ENCODE measurements around the gene HSBP1L1. TPM values are rescaled to one million over a fixed set of nuclear protein-coding genes. Genes with fewer than 3 reads are reported as not detected.
"Not testable (repeated sequence)": the region's sequence is repeated elsewhere in the genome, so short reads cannot be mapped to it uniquely, and the experiment has no call there.

The HSBP1L1 gene
- total RNA-seq, 4 donors from 2014 or later = 6.6 to 21.3 (median 15.0) TPM

GRCh38 chr18:80010551-80010906 lies 46.1 kb downstream of the HSBP1L1 start:
- peaks cover 0 to 42% of the 10 kb centered on the region in 2 donors for H3K9me3 ChIP-seq
- intact Hi-C loops (cut with DNase I; ENCODE audit: low total_unique reads) = no loop called here
- H3K27me3 ChIP-seq = no peaks in the 10 kb centered on the region
- no peaks in the 10 kb centered on the region for H3K4me1 ChIP-seq
- H3K36me3 ChIP-seq = no peaks in the 10 kb centered on the region
- no peak for TF ChIP-seq CTCF (IDR thresholded peaks at IDR 0.05)
- TF ChIP-seq POLR2A (IDR thresholded peaks at IDR 0.05) = no peak
- H3K27ac ChIP-seq = no peak overlapping the region
- no peak for DNase-seq
- H3K4me3 ChIP-seq = no peak overlapping the region

- H3K4me1 ChIP-seq; H3K27me3 ChIP-seq; H3K27ac ChIP-seq; DNase-seq; H3K4me3 ChIP-seq; H3K36me3 ChIP-seq; intact Hi-C loops (cut with DNase I; ENCODE audit: low total_unique reads): not testable (repeated sequence)
- H3K9me3 ChIP-seq = peaks cover 0 to 42% of the 10 kb centered on the region in 2 donors
Measured at GRCh38 chr18:80011496-80012137, 47.2 kb downstream of the HSBP1L1 start.

GRCh38 chr18:80012714-80013113 lies 48.3 kb downstream of the HSBP1L1 start:
- Histone ChIP-seq H3K4me1 (no peaks in the 10 kb centered on the region), H3K4me3 (no peak overlapping the region), H3K27me3 (no peaks in the 10 kb centered on the region), H3K27ac (no peak overlapping the region), H3K9me3 (peaks cover 0 to 39% of the 10 kb centered on the region in 2 donors), H3K36me3 (no peaks in the 10 kb centered on the region)
- intact Hi-C loops (cut with DNase I; ENCODE audit: low total_unique reads) = no loop called here
- no peak for DNase-seq
- TF ChIP-seq POLR2A (IDR thresholded peaks at IDR 0.05) = no peak
- no peak for TF ChIP-seq CTCF (IDR thresholded peaks at IDR 0.05)

Other genes starting within 250 kb of the HSBP1L1 start
- under 1 TPM in 1 of 4 donors, not detected in 3; 0.59 TPM for gene KCNG2, start 166.7 kb upstream of the HSBP1L1 start, total RNA-seq
- 10 to 100 TPM; 20.3 to 42.5 (median 32.5) TPM for gene SLC66A2, start 13.0 kb upstream of the HSBP1L1 start, total RNA-seq
- 10 to 100 TPM in 3 of 4 donors, 1 to 10 TPM in 1; 7.4 to 80.7 (median 34.4) TPM for gene TXNL4A, start 23.9 kb downstream of the HSBP1L1 start, total RNA-seq
- gene RBFA, start 69.8 kb downstream of the HSBP1L1 start, total RNA-seq = 10 to 100 TPM; 18.2 to 54.7 (median 30.8) TPM
- gene ADNP2, start 144.6 kb downstream of the HSBP1L1 start, total RNA-seq = 10 to 100 TPM in 2 of 4 donors, 1 to 10 TPM in 2; 6.2 to 24.0 (median 14.7) TPM